ENCODE data around the gene CCDC24.

The CCDC24 gene

GRCh38 chr1:43997295-43997999 is 6.0 kb downstream of the CCDC24 start:
- no peak for DNase-seq (ENCODE audit: low read depth)

DNA sequence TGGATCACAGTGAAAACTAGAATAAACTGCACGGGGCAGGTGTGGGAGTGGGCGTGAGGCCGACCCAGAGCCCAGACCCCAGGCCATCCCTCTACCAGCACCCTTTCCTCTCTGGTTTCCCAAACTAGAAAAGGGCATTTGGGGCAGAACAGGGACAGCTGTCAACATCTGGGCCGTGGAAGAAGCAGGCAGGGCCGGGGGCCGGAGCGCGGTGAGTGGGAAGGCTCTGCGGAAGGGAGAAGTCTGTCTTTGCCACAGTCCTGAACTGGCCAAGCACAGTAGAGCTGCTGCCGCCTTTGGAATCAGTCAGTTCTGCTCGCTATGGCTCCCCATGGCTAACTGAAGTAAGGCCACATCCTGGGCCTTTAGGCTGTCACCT is 6.6 kb downstream of the CCDC24 start:
- DNase-seq (ENCODE audit: low read depth) = no peak

- DNase-seq (ENCODE audit: low read depth) = no peak
Observed at GRCh38 chr1:43999455-43999854, 8.1 kb downstream of the CCDC24 start.

- no peak for DNase-seq (ENCODE audit: low read depth)
Observed at GRCh38 chr1:44000122-44000665, 8.8 kb downstream of the CCDC24 start.

DNA sequence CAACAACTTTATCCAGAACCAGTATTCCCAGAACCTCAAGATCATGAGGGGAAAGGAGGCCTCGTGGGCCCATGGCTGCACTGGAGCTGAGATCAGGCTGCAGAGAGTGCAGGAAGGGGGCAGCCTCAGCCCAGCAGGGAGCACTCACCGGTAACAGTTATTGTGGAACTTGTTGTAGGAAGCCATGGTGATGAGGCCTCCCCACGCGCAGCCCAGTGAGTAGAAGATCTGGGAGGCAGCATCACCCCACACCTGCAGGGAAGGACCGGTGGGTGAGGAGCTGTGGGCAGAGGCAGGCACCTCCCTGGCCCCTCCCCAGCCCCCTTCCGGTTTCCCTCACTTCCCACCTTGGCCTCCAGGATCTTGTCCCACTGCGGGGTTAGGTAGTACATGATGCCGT is 10.8 kb downstream of the CCDC24 start:
- DNase-seq (ENCODE audit: low read depth) = no peak

DNA sequence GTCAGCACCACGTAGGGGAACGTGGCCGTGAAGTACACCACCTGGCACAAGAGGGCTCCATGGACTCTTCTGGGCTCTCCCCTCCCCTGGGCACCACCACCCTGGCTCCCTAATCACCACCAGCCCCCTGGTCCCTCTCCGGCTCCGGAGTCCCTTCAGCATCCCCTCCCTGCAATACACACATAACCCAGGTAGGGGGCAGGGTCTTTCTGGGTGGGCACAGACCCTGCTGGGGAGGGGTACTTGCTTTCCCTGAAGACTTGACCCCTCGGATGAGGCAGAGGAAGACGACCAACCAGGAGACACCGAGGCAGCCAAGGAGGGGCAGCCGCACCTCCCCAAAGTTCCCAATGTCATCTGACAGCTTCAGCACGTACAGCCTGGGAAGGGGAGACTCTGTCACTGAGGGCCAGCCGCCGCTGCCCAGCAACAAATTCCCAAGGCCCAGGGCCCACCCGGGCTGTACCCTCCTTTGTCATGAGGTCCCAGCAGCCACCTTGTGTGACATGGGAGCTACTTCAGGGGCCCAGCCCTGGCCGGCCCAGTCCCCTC is 11.3 kb downstream of the CCDC24 start:
- no peak for DNase-seq (ENCODE audit: low read depth)

GRCh38 chr1:44008259-44008658 is 16.9 kb downstream of the CCDC24 start:
- DNase-seq (ENCODE audit: low read depth) = no peak

GRCh38 chr1:44010935-44011471 is 19.6 kb downstream of the CCDC24 start:
- DNase-seq (ENCODE audit: low read depth) = no peak

DNA sequence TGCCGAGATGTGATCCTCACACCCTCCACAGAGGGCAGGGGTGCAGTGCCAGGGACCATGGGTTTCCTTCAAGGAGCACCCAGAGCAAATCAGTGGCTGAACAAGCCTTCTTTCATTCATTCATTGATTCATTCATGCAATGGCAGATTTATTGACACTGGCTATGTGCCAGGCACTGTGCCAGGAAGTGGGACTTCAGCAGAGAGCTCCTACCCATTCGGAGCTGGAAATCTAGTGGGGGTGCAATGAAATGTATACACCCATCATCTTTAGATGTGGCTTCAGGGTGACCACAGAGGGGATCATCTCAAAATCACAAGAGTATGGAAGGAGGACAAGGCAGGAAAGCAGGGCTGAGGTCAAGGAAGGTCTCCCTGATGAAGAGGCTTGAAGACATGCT is 21.0 kb downstream of the CCDC24 start:
- no peak for DNase-seq (ENCODE audit: low read depth)

- no peak for DNase-seq (ENCODE audit: low read depth)
Observed at GRCh38 chr1:44012941-44013609, 21.7 kb downstream of the CCDC24 start.

DNA sequence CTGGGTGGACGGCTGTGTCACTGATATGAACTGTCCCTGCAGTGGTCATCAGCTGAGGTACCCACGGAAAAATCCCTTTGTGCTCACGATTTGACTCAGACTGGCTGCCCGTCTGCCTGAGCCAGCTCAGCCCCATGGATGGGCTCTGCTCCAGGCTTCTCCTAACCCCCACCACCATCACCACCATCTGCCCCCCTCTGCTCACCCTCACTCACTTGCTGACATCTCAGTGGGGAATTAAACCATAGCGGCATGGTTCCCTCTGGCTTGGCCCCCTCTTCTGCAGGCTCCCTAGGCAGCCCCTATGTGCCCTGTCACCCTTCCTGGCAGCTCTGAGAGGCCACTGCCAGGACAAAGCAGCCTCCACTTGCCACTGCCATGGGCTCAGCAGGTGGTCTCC is 22.6 kb downstream of the CCDC24 start:
- no peak for DNase-seq (ENCODE audit: low read depth)

DNA sequence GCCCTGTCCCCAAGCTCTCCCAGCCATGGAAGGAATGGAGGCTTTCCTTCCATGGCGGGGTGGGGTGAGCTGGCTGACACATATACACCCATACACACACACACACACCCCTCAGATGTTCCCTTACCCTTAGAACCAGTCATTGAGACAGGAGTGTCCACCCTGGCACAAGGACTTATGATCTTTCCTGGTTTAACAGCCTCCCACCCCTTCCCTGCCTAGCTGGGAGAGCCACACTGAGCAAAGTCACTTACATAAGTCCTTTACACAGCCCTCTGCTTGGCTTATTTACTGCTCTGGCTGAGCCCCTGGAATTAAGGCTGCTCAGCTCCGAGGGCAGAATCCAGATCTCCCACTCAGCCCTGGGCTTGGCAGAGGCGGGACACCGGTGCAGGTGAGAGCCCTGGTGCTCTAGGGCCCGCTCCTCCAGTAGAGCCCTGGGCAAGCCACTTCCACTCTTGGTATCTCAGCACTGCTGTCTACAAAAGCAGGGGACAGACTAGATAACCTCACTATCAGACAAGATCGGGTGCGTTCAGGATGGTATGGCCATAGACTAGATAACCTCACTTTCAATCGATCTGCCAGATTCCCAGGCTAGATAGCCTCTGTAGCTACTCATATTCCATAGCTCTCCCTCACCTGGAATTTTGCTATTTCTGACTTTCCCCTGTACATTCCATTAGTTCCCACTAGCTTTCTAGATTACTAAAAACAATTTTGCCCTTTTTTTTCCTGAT is 23.1 kb downstream of the CCDC24 start:
- DNase-seq (ENCODE audit: low read depth) = no peak

DNA sequence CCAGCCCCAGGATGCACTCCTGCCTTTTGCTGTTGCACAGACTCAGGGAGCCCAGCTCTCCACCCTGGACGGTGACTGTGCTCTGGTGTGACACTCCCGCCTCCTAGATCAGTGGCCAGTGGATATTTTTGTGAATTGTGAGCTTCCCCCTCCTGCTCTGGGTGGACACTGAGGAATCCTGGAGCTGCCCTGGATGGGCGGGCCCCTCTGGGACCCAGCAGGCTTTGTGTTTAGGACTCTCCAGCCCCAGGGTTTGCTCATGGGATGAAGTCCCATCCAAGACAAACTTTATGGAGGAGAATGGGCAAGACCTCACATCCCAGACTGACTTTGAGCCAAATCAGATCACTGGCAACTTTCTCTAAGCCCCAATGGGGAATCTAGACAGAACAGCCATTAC is 23.8 kb downstream of the CCDC24 start:
- DNase-seq (ENCODE audit: low read depth) = no peak

- no peak for DNase-seq (ENCODE audit: low read depth)
Observed at GRCh38 chr1:44016041-44016889, 24.9 kb downstream of the CCDC24 start.

DNA sequence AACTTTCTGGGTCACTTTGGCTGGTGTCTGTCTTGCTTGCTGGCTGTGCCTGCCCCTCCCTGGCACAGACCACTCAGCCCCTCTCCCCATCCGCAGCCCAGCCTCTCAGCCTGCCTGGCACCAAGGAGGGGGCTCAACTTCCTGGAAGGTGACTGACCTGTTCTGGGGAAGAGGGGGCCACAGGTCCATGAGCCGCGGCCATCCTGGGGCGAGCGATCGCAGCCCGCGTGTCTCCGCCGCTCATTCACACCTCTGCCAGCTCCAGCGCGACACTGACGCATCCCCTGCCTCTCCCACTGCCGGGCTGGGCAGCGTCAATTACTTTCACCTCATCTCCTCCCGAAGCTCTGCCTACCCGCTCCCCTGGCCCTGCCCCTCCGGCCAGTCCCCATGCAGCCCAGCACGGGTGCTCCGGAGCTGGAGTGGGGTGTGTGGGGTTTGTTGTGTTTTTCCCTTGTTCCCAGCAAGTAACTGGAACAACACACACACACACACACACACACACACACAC is 25.5 kb downstream of the CCDC24 start:
- no peak for DNase-seq (ENCODE audit: low read depth)

DNA sequence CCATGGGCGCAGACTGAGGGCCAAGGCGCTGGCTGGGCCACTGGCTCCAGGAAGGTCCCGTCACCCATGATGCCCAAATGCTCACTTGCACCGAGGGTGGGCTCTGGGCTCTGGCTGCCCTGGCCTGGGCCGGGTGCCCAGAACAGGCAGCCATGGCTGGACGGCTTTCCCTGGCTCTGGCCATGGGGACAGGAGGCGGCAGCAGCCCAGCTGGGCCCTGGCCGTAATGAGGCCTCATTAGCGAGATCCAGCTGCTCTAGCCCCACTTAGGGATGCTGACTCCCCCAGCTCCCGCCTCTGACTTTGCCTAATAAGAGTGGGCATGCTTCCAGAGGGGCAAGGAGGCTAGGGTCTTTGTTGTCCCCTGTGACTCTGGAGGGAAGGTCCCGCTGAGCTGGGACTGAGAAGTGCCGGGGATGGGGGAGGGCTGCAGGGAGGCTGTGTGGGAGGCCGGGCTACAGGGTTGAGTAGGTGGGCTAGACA is 28.1 kb downstream of the CCDC24 start:
- no peak for DNase-seq (ENCODE audit: low read depth)

DNA sequence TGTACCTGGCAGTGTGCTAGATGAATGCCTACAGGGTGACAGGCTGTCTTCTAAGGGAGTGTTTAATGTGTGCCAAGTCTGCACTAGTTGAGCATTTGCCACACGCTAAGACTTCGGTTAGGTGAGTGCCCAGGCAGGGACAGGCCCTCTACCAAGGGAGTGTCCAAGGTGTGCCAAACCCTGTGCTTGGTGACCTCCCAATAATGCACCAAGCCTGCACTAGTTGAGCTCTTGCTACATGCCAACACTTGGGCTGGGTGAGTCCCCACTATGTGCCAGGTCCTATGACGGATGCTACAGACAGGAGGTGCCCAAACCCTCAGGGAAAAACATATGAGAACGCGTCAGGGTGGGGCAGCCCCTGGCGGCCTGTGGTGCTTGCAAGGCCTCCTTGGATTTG is 29.1 kb downstream of the CCDC24 start:
- no peak for DNase-seq (ENCODE audit: low read depth)

GRCh38 chr1:44021156-44021555 is 29.8 kb downstream of the CCDC24 start:
- no peak for DNase-seq (ENCODE audit: low read depth)

DNA sequence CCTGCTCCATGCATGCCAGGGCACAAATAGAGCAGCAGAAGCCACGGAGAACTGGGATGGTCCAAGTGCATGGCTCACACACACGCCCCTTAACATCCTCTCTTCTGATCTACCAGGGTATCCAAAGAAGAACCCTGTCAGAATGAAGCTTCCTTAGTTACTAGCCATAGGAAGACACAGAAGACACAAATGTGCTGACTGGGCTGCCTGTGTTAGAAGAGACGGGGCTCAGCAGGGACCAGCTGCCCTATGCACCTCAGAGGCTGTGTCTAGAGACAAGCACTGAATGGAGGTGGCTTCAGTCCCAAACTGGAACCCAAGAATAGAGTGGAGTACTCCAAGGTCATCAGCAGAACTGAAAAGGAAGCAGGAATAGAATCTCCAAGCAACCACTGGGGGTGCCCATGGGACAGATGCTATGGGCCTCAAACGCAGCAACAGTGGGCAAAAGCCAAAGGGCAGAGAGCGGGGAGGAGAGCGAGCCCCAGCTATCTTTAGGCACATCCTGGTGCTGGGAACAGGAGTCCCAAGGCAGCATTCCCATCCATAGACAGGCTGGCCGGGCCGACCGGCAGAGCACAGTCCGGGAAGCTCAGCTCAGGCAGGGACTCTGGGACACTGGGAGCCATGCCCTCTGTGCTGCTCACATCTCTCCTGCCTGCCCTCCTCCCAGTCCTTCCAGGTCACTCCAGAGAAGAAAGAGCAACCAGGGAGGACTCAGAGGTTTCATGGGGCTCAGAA is 30.4 kb downstream of the CCDC24 start:
- no peak for DNase-seq (ENCODE audit: low read depth)
